HG02981 (cell line): ENCODE measurements around the gene MXD3.
"Not testable (repeated sequence)": the region's sequence is repeated elsewhere in the genome, so short reads cannot be mapped to it uniquely, and the experiment has no call there.

Experiments used
- ATAC-seq: cut with Tn5 transposase; IDR thresholded peaks from one replicate; pipeline ENCODE4 v1.9.1; 2021; ENCODE audit warnings: mild to moderate bottlenecking, moderate library complexity; ENCODE audit not compliant: unreplicated experiment

Gene MXD3

DNA sequence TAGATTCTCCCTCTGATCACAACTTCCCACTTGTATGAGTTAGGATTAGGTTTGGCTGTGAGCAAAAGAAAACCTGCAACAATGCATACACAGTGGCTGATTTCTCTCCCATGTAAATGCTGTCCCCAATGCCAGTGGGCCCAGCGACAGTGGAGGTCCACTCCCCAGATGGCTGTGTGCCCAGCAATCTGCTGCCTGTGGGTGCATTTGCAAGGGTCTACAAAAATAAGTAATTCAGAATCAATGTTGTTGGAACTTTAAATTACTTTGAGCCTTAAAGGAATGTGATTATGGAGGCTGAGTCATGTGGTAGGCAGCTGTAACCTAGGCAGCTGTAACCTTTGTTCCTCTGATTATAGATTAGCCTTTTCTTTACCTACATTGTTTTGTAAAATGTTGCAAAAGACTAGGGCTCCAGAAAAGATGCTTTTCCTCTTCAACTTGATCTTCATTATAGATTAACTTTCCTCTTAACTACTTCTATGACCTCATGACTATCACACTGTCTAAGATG is 14.2 kb upstream of the MXD3 start:
- ATAC-seq = no peak

GRCh38 chr5:177320879-177321278 is 9.2 kb upstream of the MXD3 start:
- ATAC-seq = no peak

DNA sequence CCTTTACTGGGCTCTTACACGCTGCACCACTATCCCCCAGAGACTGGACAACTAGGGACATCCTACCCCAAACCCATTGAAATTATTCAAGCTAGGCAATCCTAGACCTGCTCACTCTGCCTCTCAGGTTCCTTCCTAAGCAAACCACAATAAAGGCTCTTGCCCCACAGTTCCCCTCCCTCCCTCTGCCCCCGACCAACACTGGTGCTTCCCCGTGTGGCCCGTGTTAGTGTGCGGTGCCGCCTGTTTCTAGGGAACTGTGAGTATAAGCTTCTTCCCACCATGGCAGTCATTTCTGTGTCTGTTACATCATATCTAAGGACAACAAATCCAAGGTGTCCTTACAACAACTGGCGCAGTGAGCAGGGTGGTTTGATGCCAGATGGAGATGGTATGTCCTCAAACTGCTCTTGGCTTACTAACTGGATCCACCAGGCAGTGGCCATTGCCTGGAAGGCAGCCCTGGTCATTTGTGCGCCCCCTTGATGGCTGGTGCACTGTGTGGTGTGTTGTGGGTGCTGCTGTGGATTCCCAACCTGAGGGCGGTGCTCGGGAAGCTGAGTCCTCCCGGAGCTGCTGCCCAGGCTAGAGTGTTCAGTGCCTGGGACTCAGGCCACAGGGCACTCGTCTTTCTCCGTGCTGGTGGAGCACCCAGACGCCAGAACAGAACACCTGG is 8.4 kb upstream of the MXD3 start:
- no peak for ATAC-seq

DNA sequence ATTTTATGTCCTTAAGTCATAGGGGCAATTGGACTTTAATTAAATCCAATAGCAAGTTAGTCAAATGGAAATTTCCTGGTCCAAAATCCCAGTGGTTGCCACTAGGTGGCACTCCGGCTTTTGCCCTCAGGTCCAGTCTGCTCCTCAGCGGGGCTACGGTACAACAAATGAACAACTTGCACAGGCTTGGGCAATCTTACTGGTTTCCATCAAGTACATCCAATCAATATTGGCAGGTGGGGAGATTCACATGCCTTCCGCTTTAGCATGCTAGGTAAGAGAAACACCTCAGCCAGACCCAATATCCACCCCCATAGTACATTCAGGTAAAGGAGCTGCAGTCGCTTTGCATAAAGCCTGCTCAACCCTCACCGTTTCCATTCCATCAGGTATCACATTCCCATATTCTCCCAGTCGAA is 6.3 kb upstream of the MXD3 start:
- no peak for ATAC-seq

- ATAC-seq = no peak
Observed at GRCh38 chr5:177316005-177316404, 4.3 kb upstream of the MXD3 start.

DNA sequence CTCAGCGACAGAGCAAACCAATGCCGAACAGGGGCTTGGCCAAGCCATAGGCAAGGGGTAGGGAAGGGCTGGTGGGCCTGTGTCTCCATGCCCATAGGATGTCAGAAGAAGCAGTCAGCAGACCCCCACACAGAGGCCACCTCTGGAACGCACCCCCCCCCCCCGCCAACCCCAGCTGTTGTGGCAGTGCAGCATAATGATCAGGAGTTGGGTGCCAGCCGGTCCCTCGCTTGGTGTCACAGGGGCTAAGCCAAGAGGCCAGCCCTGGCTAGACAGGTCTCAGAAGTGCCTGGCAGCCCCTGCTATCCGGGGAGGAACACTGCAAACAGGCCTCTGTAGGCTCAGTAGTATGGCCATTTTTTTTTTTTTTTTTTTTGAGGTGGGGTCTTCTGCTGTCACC is 3.7 kb upstream of the MXD3 start:
- ATAC-seq = no peak

- ATAC-seq = no peak
Observed at GRCh38 chr5:177314376-177315342, 3.0 kb upstream of the MXD3 start.

GRCh38 chr5:177313561-177314259 is 2.0 kb upstream of the MXD3 start:
- no peak for ATAC-seq

DNA sequence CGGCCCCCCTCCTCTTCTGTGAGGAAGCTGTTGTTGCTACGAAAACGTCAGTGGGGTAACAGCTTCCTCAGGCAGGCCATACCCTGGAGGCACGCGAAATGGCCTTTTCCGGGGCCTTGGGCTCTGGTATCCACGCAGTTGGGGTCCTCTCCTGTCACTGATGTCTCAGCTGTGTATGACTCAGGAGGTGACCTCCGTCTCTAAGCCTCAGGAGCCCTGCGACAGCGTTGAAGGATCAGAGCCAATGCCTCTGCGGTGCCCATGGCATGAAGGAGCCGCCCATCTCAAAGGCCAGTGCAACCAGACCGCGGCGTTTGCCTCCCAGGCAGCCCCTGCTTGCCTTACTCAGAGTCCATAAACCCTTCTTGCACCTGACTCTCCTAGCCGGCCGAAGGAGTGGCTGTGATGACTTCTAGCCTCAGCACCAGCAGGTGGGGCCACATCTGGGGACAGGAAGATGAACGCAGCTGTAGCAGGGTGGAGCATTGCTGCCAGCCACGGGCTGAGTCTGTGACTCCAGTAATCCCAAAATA is 1.0 kb upstream of the MXD3 start:
- ATAC-seq = peak; percentile 25

DNA sequence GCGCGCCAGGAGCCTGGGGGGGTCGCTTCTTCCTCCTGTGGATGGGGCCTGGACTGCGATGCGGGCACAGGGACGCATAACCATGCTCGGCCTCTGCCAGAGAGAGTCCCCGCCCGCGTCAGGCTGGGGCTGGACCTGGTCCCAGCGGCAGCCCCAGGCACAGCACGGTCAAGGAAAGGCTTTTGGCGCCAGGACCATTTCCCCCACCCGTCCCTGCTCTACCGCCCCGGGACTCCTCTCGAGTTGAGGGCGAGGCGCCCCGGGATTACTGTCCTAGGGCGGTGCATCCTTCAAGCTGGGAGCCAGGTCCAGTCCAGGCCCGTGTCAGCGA is 341 bp downstream of the MXD3 start:
- ATAC-seq = no peak

- no peak for ATAC-seq
Observed at GRCh38 chr5:177310757-177311391, 824 bp downstream of the MXD3 start.

DNA sequence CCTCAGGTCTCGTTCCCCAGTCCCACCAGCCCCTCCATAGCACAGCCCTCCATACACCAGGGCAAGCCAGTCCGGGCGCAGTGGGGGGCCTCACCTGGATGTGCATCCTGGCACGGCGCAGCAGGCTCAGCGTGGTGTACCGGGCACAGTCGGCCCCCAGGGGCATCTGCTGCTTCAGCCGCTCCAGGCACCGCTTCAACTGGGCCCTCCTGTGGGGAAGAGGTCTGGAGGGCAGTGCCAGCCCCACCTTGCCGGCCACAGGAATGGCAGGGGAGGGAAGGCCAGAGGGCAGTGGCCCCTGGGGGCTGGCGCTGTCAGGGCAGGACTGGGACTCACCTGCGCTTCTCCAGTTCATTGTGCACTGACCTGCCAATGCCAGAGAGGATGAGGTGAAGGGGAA is 1.4 kb downstream of the MXD3 start:
- no peak for ATAC-seq

GRCh38 chr5:177309351-177310191 is 2.1 kb downstream of the MXD3 start:
- no peak for ATAC-seq

DNA sequence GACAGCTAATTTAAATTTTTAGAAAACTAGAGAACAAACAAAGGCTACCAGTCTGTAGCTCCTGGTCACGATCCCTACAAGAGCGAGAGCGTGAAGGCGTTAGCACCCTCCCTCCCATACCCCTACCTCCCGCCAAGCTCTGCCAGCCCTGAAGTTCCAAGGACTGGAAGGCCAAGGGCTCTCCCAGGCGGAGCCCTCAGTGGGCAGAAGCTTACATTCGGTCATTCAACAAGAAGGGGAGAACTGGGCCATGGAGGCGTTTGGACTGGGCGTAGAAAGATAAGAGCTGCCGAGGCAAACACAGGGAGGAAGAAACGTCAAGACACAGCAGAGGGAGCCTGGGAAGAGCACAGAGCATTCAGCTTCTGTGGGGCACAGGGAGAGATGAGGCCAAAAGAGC is 3.0 kb downstream of the MXD3 start:
- ATAC-seq = no peak

DNA sequence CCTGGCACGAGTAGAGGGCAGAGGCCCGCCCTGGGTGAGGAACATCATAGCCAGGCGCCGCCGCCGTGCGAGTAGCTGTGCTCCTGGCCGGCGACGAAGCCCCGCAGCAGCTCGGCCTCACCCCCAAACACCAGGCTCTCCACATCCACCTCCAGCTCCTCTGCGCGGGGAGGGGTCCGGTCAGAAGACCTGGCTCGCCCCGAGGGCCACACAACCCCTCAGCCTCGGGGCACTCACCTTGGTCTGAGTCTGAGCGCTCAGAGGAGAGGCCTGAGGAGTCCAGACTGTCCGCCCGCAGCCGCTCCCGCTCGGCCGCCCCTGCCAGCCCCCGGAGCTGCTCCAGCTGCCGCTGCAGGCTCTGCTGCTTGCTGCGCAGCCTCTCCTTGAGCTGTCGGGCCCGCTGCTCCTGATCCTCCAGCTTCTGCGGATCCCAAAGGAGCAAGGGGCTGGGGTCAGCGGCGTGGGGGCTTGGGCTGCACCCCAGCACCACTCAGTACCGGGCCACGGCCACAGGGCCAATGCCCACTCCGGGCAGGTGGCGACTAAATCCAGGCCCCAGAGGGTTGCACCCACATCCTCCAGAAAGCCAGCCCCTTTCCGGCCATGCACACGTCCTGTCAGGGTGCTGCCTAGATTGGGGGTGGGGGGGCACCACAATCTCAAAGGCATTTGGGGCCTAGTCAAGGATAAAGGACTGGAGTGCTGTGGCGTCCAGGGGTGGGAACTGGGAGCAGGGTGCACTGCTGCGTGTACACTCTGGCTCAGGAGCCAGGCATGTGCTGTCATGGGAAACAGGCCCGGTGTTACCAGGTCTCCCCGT is 3.9 kb downstream of the MXD3 start:
- ATAC-seq = no peak

GRCh38 chr5:177306674-177307543 is 4.8 kb downstream of the MXD3 start:
- no peak for ATAC-seq

GRCh38 chr5:177306103-177306640 is 5.5 kb downstream of the MXD3 start:
- ATAC-seq = not testable (repeated sequence)
